NCI-H2171 (cell line): Measurements from ENCODE around the gene PLRG1.
"Not testable (repeated sequence)": the region's sequence is repeated elsewhere in the genome, so short reads cannot be mapped to it uniquely, and the experiment has no call there.

Experiments used
- DNase-seq: peaks from one replicate; lab custom pipeline; 2025; lab: John Stamatoyannopoulos, UW

PLRG1 gene

GRCh38 chr4:154549894-154550790 is at the start of gene PLRG1:
Gene PLRG1, minus strand, starts transcription at chr4:154550400. Its CDS starts 92 bp downstream, at chr4:154550308.
- DNase-seq = peak; percentile 71

- no peak for DNase-seq
Observed at GRCh38 chr4:154597798-154598774, 47.9 kb upstream of the PLRG1 start.

GRCh38 chr4:154597281-154597680 is 47.1 kb upstream of the PLRG1 start:
- not testable (repeated sequence) for DNase-seq

GRCh38 chr4:154595807-154596206 is 45.6 kb upstream of the PLRG1 start:
- DNase-seq = no peak

GRCh38 chr4:154594343-154594742 is 44.1 kb upstream of the PLRG1 start:
- DNase-seq = not testable (repeated sequence)

GRCh38 chr4:154593868-154594267 is 43.7 kb upstream of the PLRG1 start:
- no peak for DNase-seq

- DNase-seq = no peak
Observed at GRCh38 chr4:154591890-154592289, 41.7 kb upstream of the PLRG1 start.

- DNase-seq = no peak
Observed at GRCh38 chr4:154590329-154591006, 40.3 kb upstream of the PLRG1 start, which contains the start of gene FGA. Gene FGA, minus strand, starts transcription at chr4:154590742. Its CDS starts 55 bp downstream, at chr4:154590687.

- no peak for DNase-seq
Observed at GRCh38 chr4:154589296-154590197, 39.3 kb upstream of the PLRG1 start.

GRCh38 chr4:154588198-154588597 is 38.0 kb upstream of the PLRG1 start:
- no peak for DNase-seq

GRCh38 chr4:154586296-154587033 is 36.3 kb upstream of the PLRG1 start:
- DNase-seq = no peak

- DNase-seq = no peak
Observed at GRCh38 chr4:154585369-154586018, 35.3 kb upstream of the PLRG1 start.

GRCh38 chr4:154584259-154584658 is 34.1 kb upstream of the PLRG1 start:
- DNase-seq = no peak

- DNase-seq = no peak
Observed at GRCh38 chr4:154583677-154584076, 33.5 kb upstream of the PLRG1 start.

GRCh38 chr4:154583230-154583629 is 33.0 kb upstream of the PLRG1 start:
- DNase-seq = no peak

GRCh38 chr4:154582723-154583122 is 32.5 kb upstream of the PLRG1 start:
- DNase-seq = no peak

- DNase-seq = no peak
Observed at GRCh38 chr4:154579927-154580326, 29.7 kb upstream of the PLRG1 start.

- no peak for DNase-seq
Observed at GRCh38 chr4:154578919-154579318, 28.7 kb upstream of the PLRG1 start.

- no peak for DNase-seq
Observed at GRCh38 chr4:154577324-154577723, 27.1 kb upstream of the PLRG1 start.

- DNase-seq = no peak
Observed at GRCh38 chr4:154574311-154574710, 24.1 kb upstream of the PLRG1 start.
